ENCODE data around the gene CASP12. TPM values are rescaled to one million over a fixed set of nuclear protein-coding genes. Genes with fewer than 3 reads are reported as not detected.

CASP12 gene
- total and polyA plus RNA-seq, 2 donors from 2014 or later: 0.45 to 0.91 TPM

DNA sequence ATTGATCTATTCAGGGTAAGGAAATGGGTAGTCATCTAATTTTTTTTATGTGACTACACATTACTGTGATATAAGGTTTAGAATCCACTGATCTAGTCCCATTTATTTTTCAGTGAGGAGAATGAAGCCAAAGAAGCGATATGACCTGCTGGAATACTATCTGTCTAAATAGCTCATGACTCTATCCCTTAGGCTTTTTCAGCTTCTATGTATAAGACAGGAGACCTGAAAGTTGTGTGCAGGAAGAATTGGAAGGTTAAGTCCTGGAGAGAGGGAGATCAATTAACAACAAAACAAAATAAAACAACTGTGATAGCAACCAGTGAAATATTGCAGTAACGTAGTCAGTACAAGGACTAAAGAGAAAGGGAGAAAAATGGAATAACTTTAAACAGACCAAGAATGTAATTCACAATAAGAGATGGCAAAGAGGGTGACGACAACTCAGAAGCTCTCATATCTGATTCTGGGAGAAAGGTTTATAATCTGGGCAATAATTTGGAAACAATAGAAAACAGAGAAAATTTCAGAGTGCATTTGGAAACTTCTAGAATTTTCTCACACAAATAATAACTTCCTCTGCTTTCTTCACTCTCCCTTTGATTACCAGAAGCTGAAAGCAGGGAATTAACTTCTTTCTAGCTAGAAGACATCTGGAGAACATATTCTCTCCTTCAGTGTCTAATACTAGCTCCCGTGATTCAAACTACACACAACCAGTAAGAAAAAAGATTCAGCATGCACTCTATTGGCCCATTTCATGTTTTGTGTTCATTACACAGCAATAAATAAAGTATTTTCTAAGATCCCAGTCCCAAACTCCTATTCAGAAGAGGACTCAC lies 19.2 kb upstream of the CASP12 start:
- no peaks in the 10 kb centered on the region for H3K4me1 ChIP-seq (ENCODE audit: control insufficient read depth in 2 of 3, insufficient read depth in 2 of 3, low read depth in 1 of 3, low read length in 3 of 3)
- H3K27me3 ChIP-seq (ENCODE audit: control insufficient read depth, insufficient read depth, low read length): no peaks in the 10 kb centered on the region
- intact Hi-C loops (cut with DNase I): no loop called here
- FAIRE-seq (no peak), DNase-seq (no peak)
- no peaks in the 10 kb centered on the region for H3K36me3 ChIP-seq (ENCODE audit: control insufficient read depth in 2 of 3, insufficient read depth in 3 of 3, low read length in 3 of 3)
- no peaks in the 10 kb centered on the region for H3K9me3 ChIP-seq (ENCODE audit: control insufficient read depth in 2 of 3, insufficient read depth in 1 of 3, low read length in 3 of 3)
- H3K27ac ChIP-seq (ENCODE audit: low read depth in 2 of 2, low read length in 2 of 2): peak overlapping the region; percentile 64 to 73
- H3K4me3 ChIP-seq (ENCODE audit: low read length in 3 of 3): peak overlapping the region; percentile 21 to 64 (median 60)
- peak overlapping the region in 2 of 3 donors; percentile 5 to 62 for H3K9ac ChIP-seq (ENCODE audit: low read length in 3 of 3)
- TF ChIP-seq, protein P1, sequence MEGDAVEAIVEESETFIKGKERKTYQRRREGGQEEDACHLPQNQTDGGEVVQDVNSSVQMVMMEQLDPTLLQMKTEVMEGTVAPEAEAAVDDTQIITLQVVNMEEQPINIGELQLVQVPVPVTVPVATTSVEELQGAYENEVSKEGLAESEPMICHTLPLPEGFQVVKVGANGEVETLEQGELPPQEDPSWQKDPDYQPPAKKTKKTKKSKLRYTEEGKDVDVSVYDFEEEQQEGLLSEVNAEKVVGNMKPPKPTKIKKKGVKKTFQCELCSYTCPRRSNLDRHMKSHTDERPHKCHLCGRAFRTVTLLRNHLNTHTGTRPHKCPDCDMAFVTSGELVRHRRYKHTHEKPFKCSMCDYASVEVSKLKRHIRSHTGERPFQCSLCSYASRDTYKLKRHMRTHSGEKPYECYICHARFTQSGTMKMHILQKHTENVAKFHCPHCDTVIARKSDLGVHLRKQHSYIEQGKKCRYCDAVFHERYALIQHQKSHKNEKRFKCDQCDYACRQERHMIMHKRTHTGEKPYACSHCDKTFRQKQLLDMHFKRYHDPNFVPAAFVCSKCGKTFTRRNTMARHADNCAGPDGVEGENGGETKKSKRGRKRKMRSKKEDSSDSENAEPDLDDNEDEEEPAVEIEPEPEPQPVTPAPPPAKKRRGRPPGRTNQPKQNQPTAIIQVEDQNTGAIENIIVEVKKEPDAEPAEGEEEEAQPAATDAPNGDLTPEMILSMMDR (IDR thresholded peaks at IDR 0.05; ENCODE audit: borderline replicate concordance, extremely low read depth, insufficient read depth): no peak

DNA sequence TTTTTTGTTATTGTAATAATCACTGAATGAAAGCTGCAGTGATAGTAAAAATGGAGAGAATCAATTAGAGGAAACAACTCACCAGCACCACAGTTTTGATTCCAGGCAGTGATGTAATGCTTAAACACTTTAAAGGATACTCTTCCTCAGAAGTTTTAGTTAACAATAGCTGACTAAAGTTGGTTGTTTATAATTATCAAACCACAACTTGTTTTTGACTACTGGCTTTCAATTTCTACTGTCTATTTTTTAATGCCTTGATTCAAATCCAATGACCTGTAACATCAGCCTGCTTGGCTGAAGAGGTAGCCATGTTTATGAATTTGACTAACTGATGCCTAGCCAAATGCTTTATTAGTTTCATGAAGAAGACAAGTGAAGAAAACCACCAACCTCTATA lies 18.2 kb upstream of the CASP12 start:
- Histone ChIP-seq H3K36me3 (ENCODE audit: control insufficient read depth in 2 of 3, insufficient read depth in 3 of 3, low read length in 3 of 3) (no peaks in the 10 kb centered on the region), H3K4me3 (ENCODE audit: low read length in 3 of 3) (no peak overlapping the region), H3K9ac (ENCODE audit: low read length in 3 of 3) (no peak overlapping the region), H3K9me3 (ENCODE audit: control insufficient read depth in 2 of 3, insufficient read depth in 1 of 3, low read length in 3 of 3) (no peaks in the 10 kb centered on the region), H3K27me3 (ENCODE audit: control insufficient read depth, insufficient read depth, low read length) (no peaks in the 10 kb centered on the region), H3K4me1 (ENCODE audit: control insufficient read depth in 2 of 3, insufficient read depth in 2 of 3, low read depth in 1 of 3, low read length in 3 of 3) (no peaks in the 10 kb centered on the region), H3K27ac (ENCODE audit: low read depth in 2 of 2, low read length in 2 of 2) (no peak overlapping the region)
- intact Hi-C loops (cut with DNase I): no loop called here
- DNase-seq: no peak
- no peak for FAIRE-seq
- TF ChIP-seq, protein P1 (IDR thresholded peaks at IDR 0.05; ENCODE audit: borderline replicate concordance, extremely low read depth, insufficient read depth): no peak

DNA sequence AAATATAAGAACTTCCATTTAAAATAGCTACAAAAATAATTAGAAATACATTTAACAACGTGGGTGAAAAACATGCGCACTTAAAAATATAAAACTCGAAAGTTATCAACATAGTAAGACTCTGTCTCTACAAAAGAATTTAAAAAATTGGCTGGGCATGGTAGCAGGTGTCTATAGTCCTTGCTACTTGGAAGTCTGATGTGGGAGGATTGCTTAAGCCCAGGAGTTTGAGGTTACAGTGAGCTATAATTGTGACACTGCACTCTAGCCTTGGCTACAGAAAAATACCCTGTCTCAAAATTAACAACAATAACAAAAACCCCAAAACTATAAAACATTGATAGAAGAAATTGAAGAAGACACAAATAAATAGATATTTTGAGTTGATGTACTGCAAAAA lies 13.8 kb upstream of the CASP12 start:
- no peak overlapping the region for H3K4me3 ChIP-seq (ENCODE audit: low read length in 3 of 3)
- H3K9me3 ChIP-seq (ENCODE audit: control insufficient read depth in 2 of 3, insufficient read depth in 1 of 3, low read length in 3 of 3): no peaks in the 10 kb centered on the region
- intact Hi-C loops (cut with DNase I): no loop called here
- no peak overlapping the region for H3K9ac ChIP-seq (ENCODE audit: low read length in 3 of 3)
- no peak for DNase-seq
- FAIRE-seq: no peak
- H3K27ac ChIP-seq (ENCODE audit: low read depth in 2 of 2, low read length in 2 of 2): no peak overlapping the region
- TF ChIP-seq, protein P1 (IDR thresholded peaks at IDR 0.05; ENCODE audit: borderline replicate concordance, extremely low read depth, insufficient read depth): no peak
- H3K36me3 ChIP-seq (ENCODE audit: control insufficient read depth in 2 of 3, insufficient read depth in 3 of 3, low read length in 3 of 3): no peaks in the 10 kb centered on the region
- H3K4me1 ChIP-seq (ENCODE audit: control insufficient read depth in 2 of 3, insufficient read depth in 2 of 3, low read depth in 1 of 3, low read length in 3 of 3): no peaks in the 10 kb centered on the region
- H3K27me3 ChIP-seq (ENCODE audit: control insufficient read depth, insufficient read depth, low read length): no peaks in the 10 kb centered on the region

Measured in kidney (tissue), 14 donors.